Measurements from ENCODE around the gene KCND2. TPM values are rescaled to one million over a fixed set of nuclear protein-coding genes. Genes with fewer than 3 reads are reported as not detected.

The KCND2 gene
- total and polyA plus RNA-seq, 2 of the 8 experiments (the other 6 are each of a cell fraction or from before 2014, with no cell fraction given) = 4.6 to 7.7 TPM

GRCh38 chr7:120709972-120710320, 437.0 kb downstream of the KCND2 start:
- Histone ChIP-seq H3K4me1 (replicated peaks in 1 of 4; ENCODE audit: control insufficient read depth in 3 of 4, insufficient read depth in 4 of 4, low read length in 3 of 4) (no peaks in the 10 kb centered on the region; a peak in 2 of 7 replicates), H2BK12ac (ENCODE audit: low read depth, low read length) (no peak overlapping the region), H3K4me3 (ENCODE audit: extremely low read depth in 1 of 4, insufficient read depth in 2 of 4, low read depth in 3 of 4, low read length in 4 of 4) (no peak overlapping the region), H3K23me2 (ENCODE audit: low read depth, low read length) (no peaks in the 10 kb centered on the region), H4K20me1 (replicated peaks in 1 of 2; ENCODE audit: control insufficient read depth in 1 of 2, insufficient read depth in 2 of 2, low read length in 2 of 2) (no peaks in the 10 kb centered on the region), H3K18ac (ENCODE audit: extremely low read depth, low read length) (no peak overlapping the region), H2BK5ac (ENCODE audit: low read depth, low read length) (no peak overlapping the region), H3K27me3 (replicated peaks in 1 of 4; ENCODE audit: control insufficient read depth in 3 of 4, extremely low read depth in 1 of 4, insufficient read depth in 3 of 4, low read length in 3 of 4) (peaks cover 0 to 2% (median 0%) of the 10 kb centered on the region in 4 experiments; a peak in 1 of 7 replicates), H3K4me2 (ENCODE audit: insufficient read depth in 1 of 2, low read depth in 2 of 2, low read length in 2 of 2) (no peak overlapping the region), H4K5ac (ENCODE audit: insufficient read length, low read depth, low read length) (no peak overlapping the region), H2BK20ac (ENCODE audit: low read length) (no peak overlapping the region), H3K9ac (replicated peaks in 1 of 4; ENCODE audit: extremely low read depth in 1 of 4, low read depth in 3 of 4, low read length in 3 of 4) (no peak overlapping the region), H2BK120ac (replicated peaks; ENCODE audit: low read depth, low read length) (no peak overlapping the region), H2AFZ (ENCODE audit: low read length) (no peak overlapping the region), H3K4ac (replicated peaks; ENCODE audit: insufficient read length, low read depth, low read length) (no peak overlapping the region), H3K27ac (ENCODE audit: low read depth, low read length) (no peak overlapping the region), H4K91ac (replicated peaks; ENCODE audit: insufficient read length, low read length) (no peak overlapping the region), H2BK15ac (ENCODE audit: low read length) (no peak overlapping the region), H3K36me3 (ENCODE audit: control insufficient read depth in 2 of 4, insufficient read depth in 4 of 4, low read length in 3 of 4) (no peaks in the 10 kb centered on the region), H4K8ac (ENCODE audit: extremely low read depth, insufficient read depth, low read length) (no peak overlapping the region), H3K23ac (ENCODE audit: insufficient read length) (no peak overlapping the region), H3K14ac (ENCODE audit: insufficient read length) (no peak overlapping the region), H3K56ac (replicated peaks; ENCODE audit: insufficient read length, low read depth, low read length) (no peak overlapping the region), H2AK5ac (ENCODE audit: low read depth, low read length) (no peak overlapping the region), H3K79me1 (ENCODE audit: low read depth, low read length) (no peaks in the 10 kb centered on the region), H3K79me2 (ENCODE audit: control insufficient read depth in 1 of 2, insufficient read depth in 2 of 2, low read length in 2 of 2) (no peaks in the 10 kb centered on the region), H3K9me3 (ENCODE audit: insufficient read depth in 2 of 2, low read depth in 1 of 2, low read length in 1 of 2) (no peaks in the 10 kb centered on the region)
- DNase-seq (ENCODE audit: low read depth in 1 of 2, low spot score in 2 of 2) (no peak), FAIRE-seq (no peak)
- ChIA-PET CTCF (ENCODE audit: partially characterized antibody) (interaction anchor here (0.8 to 1.3 kb wide), 2 partner anchors 10 to 15 kb away, joined by 3 to 7 read pairs; no protein-coding TSS in a partner anchor), POLR2A (ENCODE audit: partially characterized antibody) (no interaction called here)
- no peak for TF ChIP-seq BRCA1 (IDR thresholded peaks at IDR 0.05; ENCODE audit: low read depth, low read length)
- TF ChIP-seq CHD1 (IDR thresholded peaks at IDR 0.05; ENCODE audit: low read depth, low read length) = no peak
- no peak for TF ChIP-seq MAFK (IDR thresholded peaks at IDR 0.05; ENCODE audit: low read depth, low read length)
- no peak for TF ChIP-seq RNF2 (IDR thresholded peaks at IDR 0.05; ENCODE audit: borderline replicate concordance, low read depth, low read length, missing control alignments, poor library complexity, severe bottlenecking)
- no peak for TF ChIP-seq YY1 (IDR thresholded peaks at IDR 0.05; ENCODE audit: low read depth, low read length)
- 94% methylated on average over 1 of the region's 1 CpG; no CpG with 5 or more reads in 1 of the 2 experiments for WGBS, 2 experiments (ENCODE audit: extremely low coverage in 1 of 2, insufficient coverage in 1 of 2, insufficient read length in 1 of 2, insufficient replicate concordance in 2 of 2, low coverage in 1 of 2, low lambda C conversion rate in 2 of 2, missing lambda C conversion rate in 1 of 2)
